ENCODE data around the gene RRAS.

The RRAS gene

GRCh38 chr19:49686503-49687088 lies 46.7 kb upstream of the RRAS start:
- peak overlapping the region; percentile 34 for H3K27ac ChIP-seq
- CTCF ChIA-PET, result no interaction called here
- no peak for TF ChIP-seq CTCF (conservative IDR thresholded peaks at IDR 0.05; ENCODE audit: low read depth)
- DNase-seq (ENCODE audit: low spot score), result no peak
- POLR2A ChIA-PET (ENCODE audit: low non-redundant PET), result no interaction called here

GRCh38 chr19:49685845-49686332 lies 45.9 kb upstream of the RRAS start:
- H3K27ac ChIP-seq, result peak overlapping the region; percentile 27
- DNase-seq (ENCODE audit: low spot score), result no peak
- ChIA-PET POLR2A (ENCODE audit: low non-redundant PET) (no interaction called here), CTCF (no interaction called here)
- no peak for TF ChIP-seq CTCF (conservative IDR thresholded peaks at IDR 0.05; ENCODE audit: low read depth)

- TF ChIP-seq CTCF (conservative IDR thresholded peaks at IDR 0.05; ENCODE audit: low read depth), result no peak
- POLR2A ChIA-PET (ENCODE audit: low non-redundant PET), result interaction anchor here (0.6 kb wide), 1 partner anchor 37 kb away, joined by 3 read pairs; no protein-coding TSS in a partner anchor
- H3K27ac ChIP-seq, result peak overlapping the region; percentile 27
- no peak for DNase-seq (ENCODE audit: low spot score)
- CTCF ChIA-PET, result interaction anchor here (0.5 to 1.0 kb wide), 3 partner anchors 40 to 131 kb away, joined by 3 to 4 read pairs (median 4); no protein-coding TSS in a partner anchor
Observed at GRCh38 chr19:49684983-49685553, 45.1 kb upstream of the RRAS start.

- CTCF ChIA-PET, result interaction anchor here (0.5 to 1.0 kb wide), 4 partner anchors 14 to 131 kb away, joined by 3 to 4 read pairs (median 4); no protein-coding TSS in a partner anchor
- peak overlapping the region; percentile 27 for H3K27ac ChIP-seq
- POLR2A ChIA-PET (ENCODE audit: low non-redundant PET), result no interaction called here
- no peak for DNase-seq (ENCODE audit: low spot score)
- peak; percentile 69 for TF ChIP-seq CTCF (conservative IDR thresholded peaks at IDR 0.05; ENCODE audit: low read depth)
Observed at GRCh38 chr19:49684251-49684982, 44.5 kb upstream of the RRAS start.

GRCh38 chr19:49683814-49684250 lies 43.9 kb upstream of the RRAS start:
- CTCF ChIA-PET, result interaction anchor here (0.6 to 1.0 kb wide), 4 partner anchors 15 to 624 kb away, joined by 3 to 4 read pairs (median 4); no protein-coding TSS in a partner anchor
- no peak for DNase-seq (ENCODE audit: low spot score)
- POLR2A ChIA-PET (ENCODE audit: low non-redundant PET), result no interaction called here
- H3K27ac ChIP-seq, result peak overlapping the region; percentile 27; the same call in 1 of the 2 replicates
- TF ChIP-seq CTCF (conservative IDR thresholded peaks at IDR 0.05; ENCODE audit: low read depth), result no peak

- POLR2A ChIA-PET (ENCODE audit: low non-redundant PET), result no interaction called here
- TF ChIP-seq CTCF (conservative IDR thresholded peaks at IDR 0.05; ENCODE audit: low read depth), result no peak
- no peak for DNase-seq (ENCODE audit: low spot score)
- CTCF ChIA-PET, result interaction anchor here (0.6 to 0.7 kb wide), 3 partner anchors 47 to 208 kb away, joined by 3 to 5 read pairs (median 4); no protein-coding TSS in a partner anchor
- H3K27ac ChIP-seq, result peak overlapping the region; percentile 88; the same call in 1 of the 2 replicates
Observed at GRCh38 chr19:49682274-49682673, 42.3 kb upstream of the RRAS start.
